WTC11 (cell line): Measurements from ENCODE around the gene GRK1.

Source experiments
- ESRRA ChIP-seq: sonication (generic); formaldehyde crosslinking; IDR thresholded peaks from 2 replicates; pipeline ENCODE4 v1.8.1; 2022; ENCODE audit warnings: mild to moderate bottlenecking, missing genetic modification reagents, borderline replicate concordance
- GRHL2 ChIP-seq: fragments of 250-450 bp; sonication (Bioruptor Pico); IDR thresholded peaks from 2 replicates; pipeline ENCODE4 v1.8.0; 2022; ENCODE audit warnings: mild to moderate bottlenecking, moderate library complexity; ENCODE audit not compliant: insufficient replicate concordance, severe bottlenecking
- RORB ChIP-seq: fragments of 250-450 bp; sonication (Bioruptor Pico); IDR thresholded peaks from 2 replicates; pipeline ENCODE4 v1.9.0; 2021; ENCODE audit warnings: mild to moderate bottlenecking
- TEAD4 ChIP-seq: sonication (generic); formaldehyde crosslinking; IDR thresholded peaks from 2 replicates; pipeline ENCODE4 v1.8.0; 2022; ENCODE audit warnings: mild to moderate bottlenecking, missing genetic modification reagents
- ZNF138 ChIP-seq: sonication (generic); formaldehyde crosslinking; conservative IDR thresholded peaks from 2 replicates; pipeline ENCODE4 v1.8.1; 2022; ENCODE audit warnings: mild to moderate bottlenecking, moderate library complexity, missing genetic modification reagents
- ZNF263 ChIP-seq: sonication (generic); formaldehyde crosslinking; IDR thresholded peaks from 2 replicates; pipeline ENCODE4 v1.8.1; 2022; ENCODE audit warnings: low read depth, mild to moderate bottlenecking, moderate library complexity, missing genetic modification reagents
- TF ChIP-seq, protein P1 (sequence below): fragments of 200-600 bp; IDR thresholded peaks from 2 replicates; pipeline ENCODE4 v1.8.0; 2022; ENCODE audit warnings: antibody characterized with exemption
- TF ChIP-seq, protein P2 (sequence below): sonication (generic); formaldehyde crosslinking; IDR thresholded peaks from 2 replicates; pipeline ENCODE4 v1.8.1; 2022; ENCODE audit warnings: low read depth, missing genetic modification reagents, borderline replicate concordance
- TF ChIP-seq, protein P3 (sequence below): sonication (generic); formaldehyde crosslinking; IDR thresholded peaks from 2 replicates; pipeline ENCODE4 v1.8.0; 2022; ENCODE audit warnings: mild to moderate bottlenecking, missing genetic modification reagents
- TF ChIP-seq, protein P4 (sequence below): sonication (generic); formaldehyde crosslinking; IDR thresholded peaks from 2 replicates; pipeline ENCODE4 v1.8.1; 2022; ENCODE audit warnings: low read depth, mild to moderate bottlenecking, moderate library complexity, missing genetic modification reagents, borderline replicate concordance
- TF ChIP-seq, protein P5 (sequence below): sonication (generic); formaldehyde crosslinking; IDR thresholded peaks from 2 replicates; pipeline ENCODE4 v1.8.0; 2022; ENCODE audit warnings: mild to moderate bottlenecking, missing genetic modification reagents

DNA sequence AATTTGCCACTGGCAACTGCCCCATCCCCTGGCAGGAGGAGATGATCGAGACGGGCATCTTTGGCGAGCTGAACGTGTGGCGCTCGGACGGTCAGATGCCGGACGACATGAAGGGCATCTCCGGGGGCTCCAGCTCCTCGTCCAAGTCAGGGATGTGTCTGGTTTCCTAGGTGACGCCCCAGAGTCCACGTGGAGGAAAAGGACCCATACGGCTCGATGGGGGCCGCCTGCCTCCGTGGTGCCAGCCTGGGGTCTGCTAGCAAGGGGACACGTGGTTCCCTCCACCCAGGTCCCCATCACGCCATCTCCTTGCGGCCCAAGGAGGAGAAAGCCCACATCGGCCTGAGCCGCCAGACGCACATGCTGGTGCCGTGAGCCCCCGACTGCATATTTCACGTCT is 68.2 kb downstream of the GRK1 start:
- TF ChIP-seq ESRRA (no peak), ZNF263 (CRISPR knock-in tag) (no peak), TEAD4 (CRISPR knock-in tag) (no peak), GRHL2 (CRISPR knock-in tag) (no peak), RORB (no peak), ZNF138 (CRISPR knock-in tag) (no peak)
- TF ChIP-seq, protein P1, sequence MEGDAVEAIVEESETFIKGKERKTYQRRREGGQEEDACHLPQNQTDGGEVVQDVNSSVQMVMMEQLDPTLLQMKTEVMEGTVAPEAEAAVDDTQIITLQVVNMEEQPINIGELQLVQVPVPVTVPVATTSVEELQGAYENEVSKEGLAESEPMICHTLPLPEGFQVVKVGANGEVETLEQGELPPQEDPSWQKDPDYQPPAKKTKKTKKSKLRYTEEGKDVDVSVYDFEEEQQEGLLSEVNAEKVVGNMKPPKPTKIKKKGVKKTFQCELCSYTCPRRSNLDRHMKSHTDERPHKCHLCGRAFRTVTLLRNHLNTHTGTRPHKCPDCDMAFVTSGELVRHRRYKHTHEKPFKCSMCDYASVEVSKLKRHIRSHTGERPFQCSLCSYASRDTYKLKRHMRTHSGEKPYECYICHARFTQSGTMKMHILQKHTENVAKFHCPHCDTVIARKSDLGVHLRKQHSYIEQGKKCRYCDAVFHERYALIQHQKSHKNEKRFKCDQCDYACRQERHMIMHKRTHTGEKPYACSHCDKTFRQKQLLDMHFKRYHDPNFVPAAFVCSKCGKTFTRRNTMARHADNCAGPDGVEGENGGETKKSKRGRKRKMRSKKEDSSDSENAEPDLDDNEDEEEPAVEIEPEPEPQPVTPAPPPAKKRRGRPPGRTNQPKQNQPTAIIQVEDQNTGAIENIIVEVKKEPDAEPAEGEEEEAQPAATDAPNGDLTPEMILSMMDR, result no peak
- TF ChIP-seq, protein P2, sequence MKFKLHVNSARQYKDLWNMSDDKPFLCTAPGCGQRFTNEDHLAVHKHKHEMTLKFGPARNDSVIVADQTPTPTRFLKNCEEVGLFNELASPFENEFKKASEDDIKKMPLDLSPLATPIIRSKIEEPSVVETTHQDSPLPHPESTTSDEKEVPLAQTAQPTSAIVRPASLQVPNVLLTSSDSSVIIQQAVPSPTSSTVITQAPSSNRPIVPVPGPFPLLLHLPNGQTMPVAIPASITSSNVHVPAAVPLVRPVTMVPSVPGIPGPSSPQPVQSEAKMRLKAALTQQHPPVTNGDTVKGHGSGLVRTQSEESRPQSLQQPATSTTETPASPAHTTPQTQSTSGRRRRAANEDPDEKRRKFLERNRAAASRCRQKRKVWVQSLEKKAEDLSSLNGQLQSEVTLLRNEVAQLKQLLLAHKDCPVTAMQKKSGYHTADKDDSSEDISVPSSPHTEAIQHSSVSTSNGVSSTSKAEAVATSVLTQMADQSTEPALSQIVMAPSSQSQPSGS (CRISPR knock-in tag), result no peak
- TF ChIP-seq, protein P3, sequence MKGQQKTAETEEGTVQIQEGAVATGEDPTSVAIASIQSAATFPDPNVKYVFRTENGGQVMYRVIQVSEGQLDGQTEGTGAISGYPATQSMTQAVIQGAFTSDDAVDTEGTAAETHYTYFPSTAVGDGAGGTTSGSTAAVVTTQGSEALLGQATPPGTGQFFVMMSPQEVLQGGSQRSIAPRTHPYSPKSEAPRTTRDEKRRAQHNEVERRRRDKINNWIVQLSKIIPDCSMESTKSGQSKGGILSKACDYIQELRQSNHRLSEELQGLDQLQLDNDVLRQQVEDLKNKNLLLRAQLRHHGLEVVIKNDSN (CRISPR knock-in tag), result no peak
- TF ChIP-seq, protein P4, sequence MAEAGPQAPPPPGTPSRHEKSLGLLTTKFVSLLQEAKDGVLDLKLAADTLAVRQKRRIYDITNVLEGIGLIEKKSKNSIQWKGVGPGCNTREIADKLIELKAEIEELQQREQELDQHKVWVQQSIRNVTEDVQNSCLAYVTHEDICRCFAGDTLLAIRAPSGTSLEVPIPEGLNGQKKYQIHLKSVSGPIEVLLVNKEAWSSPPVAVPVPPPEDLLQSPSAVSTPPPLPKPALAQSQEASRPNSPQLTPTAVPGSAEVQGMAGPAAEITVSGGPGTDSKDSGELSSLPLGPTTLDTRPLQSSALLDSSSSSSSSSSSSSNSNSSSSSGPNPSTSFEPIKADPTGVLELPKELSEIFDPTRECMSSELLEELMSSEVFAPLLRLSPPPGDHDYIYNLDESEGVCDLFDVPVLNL (CRISPR knock-in tag), result no peak
- TF ChIP-seq, protein P5, sequence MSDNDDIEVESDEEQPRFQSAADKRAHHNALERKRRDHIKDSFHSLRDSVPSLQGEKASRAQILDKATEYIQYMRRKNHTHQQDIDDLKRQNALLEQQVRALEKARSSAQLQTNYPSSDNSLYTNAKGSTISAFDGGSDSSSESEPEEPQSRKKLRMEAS (CRISPR knock-in tag), result no peak
